Sigmoid colon (tissue), 7 donors: ENCODE results near the gene STRN. TPM values are rescaled to one million over a fixed set of nuclear protein-coding genes. Genes with fewer than 3 reads are reported as not detected.

Experiments
- DNase-seq: peaks from one replicate; pipeline ENCODE4 v3.0.0-alpha.2; 2019
- H3K27ac ChIP-seq, 4 donors: fragments of 200-600 bp; sonication (generic); one replicate each; pipeline ENCODE4 v1.5.1; 2016 to 2019; ENCODE audit warnings: mild to moderate bottlenecking in 1 of 4
- H3K27me3 ChIP-seq, 3 donors: fragments of 200-600 bp; sonication (generic); one replicate each; pipeline ENCODE4 v1.5.1; 2019; ENCODE audit warnings: mild to moderate bottlenecking in 1 of 3
- H3K36me3 ChIP-seq, 4 donors: fragments of 200-600 bp; sonication (generic); one replicate each; pipeline ENCODE4 v1.5.1; 2016 to 2019
- H3K4me1 ChIP-seq, 4 donors: fragments of 200-600 bp; sonication (generic); one replicate each; pipeline ENCODE4 v1.5.1; 2017 to 2019
- H3K4me3 ChIP-seq, 4 donors: fragments of 200-600 bp; sonication (generic); one replicate each; pipeline ENCODE4 v1.5.1; 2017 to 2019; ENCODE audit warnings: mild to moderate bottlenecking in 2 of 4, moderate library complexity in 1 of 4
- H3K9me3 ChIP-seq, 4 donors: fragments of 200-600 bp in 3 of 4; sonication (generic) in 3 of 4; one replicate each; pipeline versions ENCODE4 v1.5.1 to v1.6.1; 2013 to 2019
- EP300 ChIP-seq, 4 donors: sonication (generic); formaldehyde crosslinking; IDR thresholded peaks; one replicate each; pipeline ENCODE4 v1.6.1; 2017; ENCODE audit warnings: antibody characterized with exemption in 4 of 4
- POLR2A ChIP-seq, 2 donors: fragments of 450-650 bp; IDR thresholded peaks; one replicate each; pipeline ENCODE4 v1.6.1; 2016; ENCODE audit warnings: antibody characterized with exemption in 2 of 2, mild to moderate bottlenecking in 2 of 2, moderate library complexity in 2 of 2
- POLR2AphosphoS5 ChIP-seq, 4 donors: sonication (generic); formaldehyde crosslinking; IDR thresholded peaks; one replicate each; pipeline ENCODE4 v1.6.1; 2017; ENCODE audit warnings: antibody characterized with exemption in 4 of 4
- WGBS, 2 donors: extraction: QIAGEN DNeasy Blood & Tissue Kit; methylation state at CpG; one replicate each; pipeline ENCODE4 v1.1.7; 2013; 5-methylcytosine and 5-hydroxymethylcytosine counted together
- intact Hi-C: fragments of 100-400 bp; cut with DNase I; formaldehyde crosslinking; loops from one replicate; pipeline ENCODE4 v1.15.1; 2023
- polyA plus RNA-seq, 3 donors: library from polyadenylated mRNA; stranded (reverse); fragments of 200-250 nt; gene quantifications; one replicate each; pipeline ENCODE4 v1.2.3, GENCODE V29; 2013
- total RNA-seq, 4 donors: library from RNA; depleted of rRNA; stranded (reverse); fragments of >200 nt; gene quantifications; one replicate each; pipeline ENCODE4 v1.1.0, GENCODE V29; 2016
- TF ChIP-seq, protein P1 (sequence below), 4 experiments: fragments of 450-650 bp in 3 of 4; fragments of 200-600 bp in 1 of 4; IDR thresholded peaks; one replicate each; pipeline ENCODE4 v1.5.1; 2016 to 2019; ENCODE audit warnings: antibody characterized with exemption in 4 of 4, mild to moderate bottlenecking in 3 of 4, moderate library complexity in 2 of 4
- donor health status: healthy with polysubstance abuse.
- donor health status: Bipolar disorder and iron deficiency.
- donor health status: healthy.

Gene STRN
- total and polyA plus RNA-seq, 7 donors = 7.8 to 20.9 (median 14.9) TPM

DNA sequence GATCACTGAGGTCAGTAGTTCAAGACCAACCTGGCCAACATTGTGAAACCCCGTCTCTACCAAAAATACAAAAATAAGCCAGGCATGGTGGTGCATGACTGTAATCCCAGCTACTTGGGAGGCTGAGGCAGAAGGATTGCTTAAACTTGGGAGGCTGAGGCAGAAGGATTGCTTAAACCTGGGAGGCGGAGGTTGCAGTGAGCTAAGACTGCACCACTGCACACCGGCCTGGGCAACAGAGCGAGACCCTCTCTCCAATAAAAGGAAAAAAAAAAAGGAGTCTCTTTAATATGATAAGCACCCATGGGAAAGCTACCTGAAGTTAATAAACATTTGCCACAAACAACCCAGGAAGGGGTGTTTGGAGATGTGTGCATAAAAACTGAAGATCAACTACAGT, 2.6 kb downstream of the STRN start:
- no peak overlapping the region for H3K4me3 ChIP-seq
- H3K27ac ChIP-seq = no peak overlapping the region
- H3K9me3 ChIP-seq = no peaks in the 10 kb centered on the region
- H3K4me1 ChIP-seq = peaks cover 0 to 15% (median 7%) of the 10 kb centered on the region in 4 donors
- intact Hi-C loops = no loop called here
- H3K36me3 ChIP-seq = no peaks in the 10 kb centered on the region
- no peaks in the 10 kb centered on the region for H3K27me3 ChIP-seq
- no peak for DNase-seq
- 88 to 92% methylated on average over 4 of the region's 4 CpGs for WGBS, 2 donors
- TF ChIP-seq POLR2A (IDR thresholded peaks at IDR 0.05) = no peak
- TF ChIP-seq EP300 (IDR thresholded peaks at IDR 0.05) = no peak

DNA sequence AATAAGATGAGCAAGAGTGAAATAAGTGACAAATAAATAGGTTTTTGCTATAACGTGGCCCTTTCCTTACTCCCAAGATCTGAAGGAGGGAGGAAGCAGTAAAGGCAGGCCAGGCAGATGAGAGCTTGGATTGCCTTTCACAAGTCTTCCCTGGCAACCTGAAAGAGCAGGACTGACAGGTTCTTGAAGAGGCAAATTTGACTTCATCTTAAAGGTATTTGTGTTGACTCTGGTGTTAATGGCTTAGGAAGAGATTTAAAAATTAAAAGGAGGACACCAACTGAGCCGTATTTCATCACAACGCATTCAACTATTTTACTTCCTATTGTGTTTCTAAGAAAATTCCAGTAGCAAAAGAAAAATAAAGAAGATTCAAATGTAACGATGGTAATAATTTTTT, 3.2 kb downstream of the STRN start:
- no peaks in the 10 kb centered on the region for H3K36me3 ChIP-seq
- no peak for DNase-seq
- no peaks in the 10 kb centered on the region for H3K9me3 ChIP-seq
- peaks cover 0 to 15% (median 7%) of the 10 kb centered on the region in 4 donors for H3K4me1 ChIP-seq
- 68 to 86% methylated on average over 4 of the region's 4 CpGs for WGBS, 2 donors
- H3K4me3 ChIP-seq = no peak overlapping the region
- no peak for TF ChIP-seq POLR2A (IDR thresholded peaks at IDR 0.05)
- no peak for TF ChIP-seq POLR2AphosphoS5 (IDR thresholded peaks at IDR 0.05)
- TF ChIP-seq, protein P1, sequence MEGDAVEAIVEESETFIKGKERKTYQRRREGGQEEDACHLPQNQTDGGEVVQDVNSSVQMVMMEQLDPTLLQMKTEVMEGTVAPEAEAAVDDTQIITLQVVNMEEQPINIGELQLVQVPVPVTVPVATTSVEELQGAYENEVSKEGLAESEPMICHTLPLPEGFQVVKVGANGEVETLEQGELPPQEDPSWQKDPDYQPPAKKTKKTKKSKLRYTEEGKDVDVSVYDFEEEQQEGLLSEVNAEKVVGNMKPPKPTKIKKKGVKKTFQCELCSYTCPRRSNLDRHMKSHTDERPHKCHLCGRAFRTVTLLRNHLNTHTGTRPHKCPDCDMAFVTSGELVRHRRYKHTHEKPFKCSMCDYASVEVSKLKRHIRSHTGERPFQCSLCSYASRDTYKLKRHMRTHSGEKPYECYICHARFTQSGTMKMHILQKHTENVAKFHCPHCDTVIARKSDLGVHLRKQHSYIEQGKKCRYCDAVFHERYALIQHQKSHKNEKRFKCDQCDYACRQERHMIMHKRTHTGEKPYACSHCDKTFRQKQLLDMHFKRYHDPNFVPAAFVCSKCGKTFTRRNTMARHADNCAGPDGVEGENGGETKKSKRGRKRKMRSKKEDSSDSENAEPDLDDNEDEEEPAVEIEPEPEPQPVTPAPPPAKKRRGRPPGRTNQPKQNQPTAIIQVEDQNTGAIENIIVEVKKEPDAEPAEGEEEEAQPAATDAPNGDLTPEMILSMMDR (IDR thresholded peaks at IDR 0.05) = no peak
- TF ChIP-seq EP300 (IDR thresholded peaks at IDR 0.05) = no peak
- H3K27me3 ChIP-seq = no peaks in the 10 kb centered on the region
- H3K27ac ChIP-seq = no peak overlapping the region
- intact Hi-C loops = no loop called here

DNA sequence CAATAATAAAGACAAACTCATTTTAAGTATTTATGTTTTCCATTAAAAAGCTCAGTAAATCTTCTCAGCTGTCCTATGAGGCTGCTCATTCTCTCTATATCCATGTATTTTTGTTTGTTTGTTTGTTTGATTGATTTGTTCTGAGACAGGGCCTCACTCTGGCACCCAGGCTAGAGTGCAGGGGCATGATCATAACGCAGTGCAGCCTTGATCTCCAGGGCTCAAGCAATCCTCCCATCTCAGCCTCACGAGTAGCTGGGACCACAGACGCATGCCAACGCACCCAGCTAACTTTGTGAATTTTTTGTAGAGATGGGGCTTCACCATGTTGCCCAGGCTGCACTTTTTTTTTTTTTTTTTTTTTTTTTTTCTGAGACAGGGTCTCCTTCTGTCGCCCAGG, 5.6 kb downstream of the STRN start:
- Histone ChIP-seq H3K27me3 (no peaks in the 10 kb centered on the region), H3K27ac (no peak overlapping the region), H3K4me1 (peaks cover 0 to 24% (median 10%) of the 10 kb centered on the region in 4 donors), H3K9me3 (no peaks in the 10 kb centered on the region), H3K4me3 (no peak overlapping the region), H3K36me3 (no peaks in the 10 kb centered on the region)
- DNase-seq = no peak
- 92 to 96% methylated on average over 5 of the region's 5 CpGs for WGBS, 2 donors
- intact Hi-C loops = no loop called here
- TF ChIP-seq POLR2AphosphoS5 (IDR thresholded peaks at IDR 0.05) (no peak), EP300 (IDR thresholded peaks at IDR 0.05) (no peak), POLR2A (IDR thresholded peaks at IDR 0.05) (no peak)
- TF ChIP-seq, protein P1 (IDR thresholded peaks at IDR 0.05) = no peak

DNA sequence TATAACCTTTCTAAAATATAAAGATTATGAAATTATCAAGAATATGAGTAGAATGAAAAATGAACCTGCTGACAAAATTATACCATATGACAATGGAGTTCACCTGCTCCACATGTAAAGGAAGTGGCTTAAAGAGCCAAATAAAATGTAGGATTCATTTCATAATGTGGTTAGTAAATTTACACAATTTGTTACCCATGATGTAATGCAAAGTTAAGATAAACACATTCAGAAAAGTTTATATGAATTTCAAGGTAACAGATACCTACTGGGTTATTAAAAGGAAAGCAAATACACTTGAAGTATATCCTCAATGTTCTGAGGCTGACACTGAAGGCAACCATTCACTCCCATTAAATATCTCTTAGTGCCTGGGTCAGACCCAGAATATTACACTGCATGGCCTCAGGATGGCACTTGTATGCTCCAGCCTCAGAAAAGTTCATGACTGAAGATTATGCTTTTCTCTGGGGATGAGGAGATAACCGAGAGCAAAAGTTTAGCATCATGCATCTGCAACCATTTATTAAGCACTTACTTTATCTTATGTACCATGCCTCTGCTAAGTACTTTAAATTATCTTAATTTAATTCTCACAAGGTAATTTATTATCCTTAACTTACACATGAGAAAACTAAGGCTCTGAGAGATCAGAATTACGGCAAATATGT, 6.2 kb downstream of the STRN start:
- Histone ChIP-seq H3K36me3 (no peaks in the 10 kb centered on the region), H3K9me3 (no peaks in the 10 kb centered on the region), H3K4me3 (no peak overlapping the region), H3K27ac (no peak overlapping the region), H3K27me3 (no peaks in the 10 kb centered on the region), H3K4me1 (peaks cover 0 to 18% (median 7%) of the 10 kb centered on the region in 4 donors)
- DNase-seq = no peak
- 82 to 89% methylated on average over 2 of the region's 2 CpGs for WGBS, 2 donors
- intact Hi-C loops = no loop called here
- TF ChIP-seq EP300 (IDR thresholded peaks at IDR 0.05) (no peak), POLR2A (IDR thresholded peaks at IDR 0.05) (no peak), POLR2AphosphoS5 (IDR thresholded peaks at IDR 0.05) (no peak)
- TF ChIP-seq, protein P1 (IDR thresholded peaks at IDR 0.05) = no peak

DNA sequence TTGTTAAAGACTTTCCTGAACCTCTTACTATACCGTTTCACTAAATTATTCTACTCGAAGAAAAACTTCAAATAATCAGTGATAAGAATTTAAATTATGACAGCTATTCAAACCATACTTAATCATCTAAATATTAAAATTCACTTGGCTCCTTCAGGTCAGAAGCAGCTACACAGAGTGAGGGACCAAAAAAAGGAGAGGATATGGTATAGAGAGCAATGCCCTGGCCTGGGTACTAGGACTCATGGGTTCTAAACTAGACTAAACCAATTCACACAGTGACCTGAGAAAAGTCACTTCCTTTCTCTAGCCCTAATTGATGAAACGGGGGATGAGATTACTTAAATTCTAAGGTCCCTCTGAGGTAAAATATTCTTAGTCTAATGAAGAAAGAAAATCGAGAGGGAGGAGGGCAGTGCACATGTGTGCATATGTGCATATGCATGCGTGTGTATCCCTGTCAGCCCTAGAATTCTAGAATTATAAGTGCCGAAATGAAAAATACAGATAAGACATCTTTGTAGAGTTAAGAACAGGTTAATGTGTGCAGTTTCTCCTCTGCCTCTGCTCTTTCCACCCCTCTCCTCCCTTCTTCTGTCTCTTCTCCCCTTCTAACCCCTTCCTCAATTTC, 11.2 kb downstream of the STRN start:
- no peak for DNase-seq
- Histone ChIP-seq H3K9me3 (no peaks in the 10 kb centered on the region), H3K27me3 (no peaks in the 10 kb centered on the region), H3K27ac (no peak overlapping the region), H3K4me3 (no peak overlapping the region), H3K36me3 (no peaks in the 10 kb centered on the region), H3K4me1 (peaks cover 0 to 31% (median 13%) of the 10 kb centered on the region in 4 donors)
- no peak for TF ChIP-seq POLR2A (IDR thresholded peaks at IDR 0.05)
- WGBS, 2 donors = 82 to 86% methylated on average over 6 of the region's 6 CpGs
- intact Hi-C loops = no loop called here
